GM12872 (cell line): Measurements from ENCODE around the gene DYSF.

Experiments
- CTCF ChIP-seq: IDR thresholded peaks from 3 replicates; pipeline ENCODE4 v1.5.1; 2011; ENCODE audit warnings: low read depth, mild to moderate bottlenecking, low read length, moderate library complexity; ENCODE audit not compliant: insufficient read depth

The DYSF gene

GRCh38 chr2:71690876-71691475 lies 237.6 kb downstream of the DYSF start:
- no peak for TF ChIP-seq CTCF

GRCh38 chr2:71691747-71692441 lies 238.5 kb downstream of the DYSF start:
- TF ChIP-seq CTCF, result no peak

GRCh38 chr2:71692621-71693277 lies 239.4 kb downstream of the DYSF start:
- TF ChIP-seq CTCF, result no peak

GRCh38 chr2:71693286-71694270 lies 240.2 kb downstream of the DYSF start:
- TF ChIP-seq CTCF, result no peak

GRCh38 chr2:71694501-71695234 lies 241.3 kb downstream of the DYSF start:
- TF ChIP-seq CTCF, result no peak

GRCh38 chr2:71695235-71696120 lies 242.1 kb downstream of the DYSF start:
- no peak for TF ChIP-seq CTCF
